ENCODE data around the gene SORD.

DNA sequence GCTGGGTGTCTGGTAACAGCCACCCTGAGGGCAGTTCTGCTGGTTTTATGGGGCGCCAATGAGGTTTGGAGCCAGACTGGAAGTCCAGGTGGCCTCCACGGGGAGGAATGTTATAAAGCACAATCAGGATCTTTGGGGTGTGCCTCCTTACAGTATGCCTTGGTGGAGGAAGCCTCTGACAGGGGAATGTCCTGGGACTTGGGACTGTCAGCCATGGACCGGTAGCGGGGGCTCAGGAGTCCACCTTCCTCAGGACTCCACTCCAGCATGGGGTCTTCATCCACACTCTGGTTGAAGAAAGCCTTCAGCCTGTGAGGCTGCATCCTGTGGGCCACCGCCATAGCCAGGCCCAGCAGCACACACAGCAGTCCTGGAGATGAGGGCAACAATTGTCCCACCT, 96.0 kb downstream of the SORD start:
- TF ChIP-seq, protein P1, sequence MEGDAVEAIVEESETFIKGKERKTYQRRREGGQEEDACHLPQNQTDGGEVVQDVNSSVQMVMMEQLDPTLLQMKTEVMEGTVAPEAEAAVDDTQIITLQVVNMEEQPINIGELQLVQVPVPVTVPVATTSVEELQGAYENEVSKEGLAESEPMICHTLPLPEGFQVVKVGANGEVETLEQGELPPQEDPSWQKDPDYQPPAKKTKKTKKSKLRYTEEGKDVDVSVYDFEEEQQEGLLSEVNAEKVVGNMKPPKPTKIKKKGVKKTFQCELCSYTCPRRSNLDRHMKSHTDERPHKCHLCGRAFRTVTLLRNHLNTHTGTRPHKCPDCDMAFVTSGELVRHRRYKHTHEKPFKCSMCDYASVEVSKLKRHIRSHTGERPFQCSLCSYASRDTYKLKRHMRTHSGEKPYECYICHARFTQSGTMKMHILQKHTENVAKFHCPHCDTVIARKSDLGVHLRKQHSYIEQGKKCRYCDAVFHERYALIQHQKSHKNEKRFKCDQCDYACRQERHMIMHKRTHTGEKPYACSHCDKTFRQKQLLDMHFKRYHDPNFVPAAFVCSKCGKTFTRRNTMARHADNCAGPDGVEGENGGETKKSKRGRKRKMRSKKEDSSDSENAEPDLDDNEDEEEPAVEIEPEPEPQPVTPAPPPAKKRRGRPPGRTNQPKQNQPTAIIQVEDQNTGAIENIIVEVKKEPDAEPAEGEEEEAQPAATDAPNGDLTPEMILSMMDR (IDR thresholded peaks at IDR 0.05) = no peak
- no peak for TF ChIP-seq POLR2A (IDR thresholded peaks at IDR 0.05)
